Activated CD8-positive, alpha-beta memory T cell treated with anti-CD3 and anti-CD28 coated beads, Interleukin-2, amount 10 ng/mL, durations not matched to agents 7 days and 5 days (primary cell): ENCODE measurements around the gene OSTM1. TPM values are rescaled to one million over a fixed set of nuclear protein-coding genes. Genes with fewer than 3 reads are reported as not detected.
A peak's percentile ranks its signal among the peaks of the same experiment; 100 is the strongest.

Experiments
- ATAC-seq: fragments of 150-1000 bp; cut with Tn5 transposase; one replicate; pipeline ENCODE4 v1.10.0; 2021; ENCODE audit warnings: moderate library complexity
- CTCF ChIA-PET: fragments of 350-600 bp; sonication (Branson Sonifier 250); formaldehyde crosslinking; loops from one replicate; lab custom pipeline; 2021; ENCODE audit warnings: antibody characterized with exemption; lab: Charles Lee
- DNase-seq: peaks from one replicate; pipeline ENCODE4 v3.0.0-alpha.2; 2020
- H3K27ac Mint-ChIP-seq: one replicate; pipeline ENCODE4 v1.8.0; 2021; ENCODE audit warnings: mild to moderate bottlenecking, mixed read lengths
- H3K27me3 Mint-ChIP-seq: one replicate; pipeline ENCODE4 v1.8.0; 2021; ENCODE audit warnings: mixed read lengths
- H3K36me3 Mint-ChIP-seq: one replicate; pipeline ENCODE4 v1.8.0; 2021; ENCODE audit warnings: mild to moderate bottlenecking, mixed read lengths
- H3K4me1 Mint-ChIP-seq: one replicate; pipeline ENCODE4 v1.8.0; 2021; ENCODE audit warnings: mixed read lengths
- H3K4me3 Mint-ChIP-seq: one replicate; pipeline ENCODE4 v1.8.0; 2021; ENCODE audit warnings: mild to moderate bottlenecking, moderate library complexity, mixed read lengths
- H3K9me3 Mint-ChIP-seq: one replicate; pipeline ENCODE4 v1.8.0; 2022; ENCODE audit warnings: low read depth, mixed read lengths
- total RNA-seq, 2 experiments: library from RNA; stranded (reverse); gene quantifications; one replicate each; pipeline ENCODE4 v1.2.3, GENCODE V29; 2021

Gene OSTM1
- total RNA-seq, 2 experiments from 2014 or later: 22.2 to 30.5 TPM

DNA sequence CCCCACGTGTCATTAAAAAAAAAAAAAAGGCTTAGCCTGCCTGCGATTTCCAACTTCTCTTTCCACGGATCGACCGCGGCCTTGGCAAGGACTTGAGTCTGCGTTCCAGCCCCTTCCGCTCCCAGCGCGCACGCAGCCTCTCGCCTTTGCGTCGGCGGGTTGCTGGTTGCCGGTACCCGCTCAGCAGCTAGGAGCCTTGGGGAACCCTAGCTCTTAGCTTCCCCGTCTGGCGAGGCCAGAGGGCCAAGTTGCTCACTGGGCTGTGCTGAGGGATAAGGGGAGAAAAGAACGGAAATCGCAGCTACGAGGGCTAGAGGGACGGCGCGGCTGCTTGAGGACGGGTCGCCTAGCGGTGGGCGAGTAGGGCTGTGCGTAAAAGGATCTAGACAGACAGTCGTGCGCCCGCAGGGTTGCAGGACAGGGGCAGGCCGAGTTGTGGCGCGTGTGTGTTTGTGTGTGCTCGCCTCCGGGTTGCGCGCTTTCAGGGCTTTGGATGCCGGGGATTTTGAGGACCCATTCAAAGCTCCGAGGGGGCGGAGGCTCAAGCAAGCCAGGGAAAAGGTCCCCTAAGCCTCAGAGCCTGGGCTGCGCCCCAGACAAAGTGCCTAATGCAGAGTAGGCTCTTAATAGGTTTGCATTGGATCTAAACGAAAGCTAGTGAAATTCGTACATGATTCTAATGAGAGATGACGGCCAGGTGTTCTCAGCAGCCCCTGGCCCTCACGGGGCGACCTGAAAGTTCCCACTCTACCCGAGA lies 40.5 kb upstream of the OSTM1 start:
- CTCF ChIA-PET: interaction anchor here (0.6 to 1.8 kb wide), 7 partner anchors 44 to 414 kb away, joined by 3 to 9 read pairs (median 3); no protein-coding TSS in a partner anchor
- no peak for DNase-seq
- H3K4me1 Mint-ChIP-seq: peaks cover 49% of the 10 kb centered on the region
- H3K4me3 Mint-ChIP-seq: peak overlapping the region; percentile 72
- peak overlapping the region; percentile 59 for H3K27ac Mint-ChIP-seq
- H3K27me3 Mint-ChIP-seq: peaks cover 85% of the 10 kb centered on the region
- no peak for ATAC-seq
- H3K9me3 Mint-ChIP-seq: no peaks in the 10 kb centered on the region
- peaks cover 2% of the 10 kb centered on the region for H3K36me3 Mint-ChIP-seq

DNA sequence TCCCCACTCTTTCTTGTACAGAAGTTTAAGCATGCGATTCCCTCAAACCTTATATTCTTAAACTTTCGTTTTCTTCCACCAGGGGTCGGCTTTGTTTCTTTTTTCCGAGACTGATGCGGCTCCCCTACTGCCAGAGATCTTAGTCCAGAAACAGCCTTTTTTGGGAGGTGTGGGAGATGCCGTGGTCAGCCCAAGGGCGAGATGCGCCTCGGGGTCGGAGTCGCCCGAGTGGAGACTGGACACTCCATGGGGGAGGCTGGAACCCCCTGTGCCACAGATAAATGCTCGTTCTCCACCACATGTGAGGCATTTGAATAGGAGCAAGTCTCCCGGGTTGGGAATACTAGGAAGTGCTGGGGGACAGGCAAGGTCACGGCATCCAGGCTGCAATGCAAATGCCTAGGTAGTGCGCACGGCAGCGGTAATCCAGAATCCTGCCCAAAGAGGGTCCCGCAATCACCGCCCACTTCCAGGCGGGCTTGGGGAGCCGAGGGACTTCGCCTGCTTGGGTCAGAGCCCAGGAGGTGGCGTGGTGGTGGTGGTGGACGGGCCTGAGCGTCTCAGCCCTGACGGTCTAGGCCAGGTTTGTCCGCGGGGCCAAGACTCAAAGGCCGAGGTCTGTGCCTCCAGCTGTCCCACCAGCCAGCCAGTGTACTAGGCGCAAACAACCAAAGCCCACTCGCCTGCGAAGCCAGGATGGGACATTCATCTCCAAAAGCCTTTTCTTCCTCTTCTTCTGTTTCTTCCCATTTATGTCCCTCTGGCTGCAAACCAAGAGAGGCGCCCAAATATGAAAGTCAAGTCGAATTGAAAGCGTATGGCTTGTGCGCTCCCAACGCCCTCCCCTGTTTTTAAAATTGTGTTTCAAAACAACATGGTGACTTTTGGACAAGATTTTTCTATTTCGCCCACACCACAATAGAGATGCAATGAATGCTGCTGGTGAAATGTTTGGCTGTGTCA lies 39.3 kb upstream of the OSTM1 start:
- no peak for ATAC-seq
- Mint-ChIP-seq H3K9me3 (no peaks in the 10 kb centered on the region), H3K27ac (no peak overlapping the region), H3K4me1 (peaks cover 43% of the 10 kb centered on the region), H3K4me3 (peak overlapping the region; percentile 52), H3K27me3 (peaks cover 83% of the 10 kb centered on the region), H3K36me3 (peaks cover 2% of the 10 kb centered on the region)
- CTCF ChIA-PET: interaction anchor here (1.0 to 3.0 kb wide), 10 partner anchors 15 to 1926 kb away, joined by 3 to 12 read pairs (median 3); no protein-coding TSS in a partner anchor
- no peak for DNase-seq

DNA sequence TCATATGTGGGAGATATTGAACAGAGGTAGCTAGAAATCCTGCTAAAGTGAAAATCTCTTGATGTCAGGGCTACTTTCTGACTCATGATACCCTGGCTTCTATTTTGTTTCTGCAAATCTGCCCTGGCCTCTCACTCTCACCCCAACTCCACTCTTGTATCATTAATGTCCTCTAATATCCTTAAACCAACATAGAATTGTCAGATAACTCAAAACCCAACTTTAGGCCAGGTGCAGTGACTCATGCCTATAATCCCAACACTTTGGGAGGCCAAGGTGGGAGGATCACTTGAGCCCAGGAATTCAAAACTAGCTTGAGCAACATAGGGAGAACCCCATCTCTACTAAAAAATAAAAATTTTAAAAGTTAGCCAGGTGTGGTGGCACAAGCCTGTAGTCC lies 33.8 kb upstream of the OSTM1 start:
- H3K4me1 Mint-ChIP-seq: peaks cover 5% of the 10 kb centered on the region
- CTCF ChIA-PET: interaction anchor here (0.6 kb wide), 1 partner anchor 818 kb away, joined by 3 read pairs; no protein-coding TSS in a partner anchor
- no peak for DNase-seq

DNA sequence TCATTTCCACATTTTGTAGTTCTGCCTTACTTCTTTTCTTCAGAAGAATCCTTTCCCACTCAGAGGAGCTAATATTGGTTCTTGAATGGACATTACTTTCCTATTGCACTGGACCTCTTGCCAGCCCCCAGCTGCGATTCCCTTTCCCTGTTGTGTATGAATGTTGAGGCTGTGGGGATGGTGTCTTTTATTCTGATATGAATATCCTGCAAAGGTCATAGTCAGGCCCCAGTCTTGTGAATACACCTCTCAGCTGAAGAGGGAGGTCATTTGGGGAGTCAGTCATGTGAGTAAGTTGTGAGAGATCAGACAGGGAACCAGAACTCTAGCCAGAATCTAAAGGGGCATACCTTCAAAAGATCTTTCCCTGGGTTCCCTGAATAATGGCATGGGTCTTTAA lies 32.6 kb upstream of the OSTM1 start:
- Mint-ChIP-seq H3K36me3 (no peaks in the 10 kb centered on the region), H3K4me1 (no peaks in the 10 kb centered on the region), H3K27ac (no peak overlapping the region), H3K27me3 (peaks cover 31% of the 10 kb centered on the region), H3K4me3 (no peak overlapping the region), H3K9me3 (no peaks in the 10 kb centered on the region)
- DNase-seq: no peak
- CTCF ChIA-PET: no interaction called here
- no peak for ATAC-seq

More for the DNA sequence above, 33.8 kb upstream of the OSTM1 start:
- no peak for ATAC-seq
- Mint-ChIP-seq H3K27me3 (peaks cover 41% of the 10 kb centered on the region), H3K4me3 (no peak overlapping the region), H3K9me3 (no peaks in the 10 kb centered on the region), H3K36me3 (no peaks in the 10 kb centered on the region), H3K27ac (no peak overlapping the region)

DNA sequence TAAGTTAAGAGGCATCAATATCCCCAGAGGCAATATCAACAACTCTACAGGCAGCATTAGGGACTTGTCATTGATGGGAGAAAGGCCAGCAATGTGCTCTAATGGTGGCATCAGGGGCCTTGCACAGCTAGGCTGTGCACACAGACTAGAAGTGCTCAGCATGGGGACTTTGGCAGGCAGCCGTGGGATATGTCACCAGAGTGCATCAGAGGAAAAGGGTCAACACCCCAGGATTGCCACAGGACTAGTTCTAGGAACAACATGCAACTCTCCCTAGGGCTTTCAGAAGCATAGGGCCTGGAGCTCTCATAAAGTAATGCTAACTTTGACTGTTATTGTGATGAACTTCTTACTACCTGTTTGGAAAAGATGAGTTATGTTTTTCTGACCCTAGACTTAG lies 32.2 kb upstream of the OSTM1 start:
- H3K9me3 Mint-ChIP-seq: no peaks in the 10 kb centered on the region
- CTCF ChIA-PET: no interaction called here
- DNase-seq (no peak), ATAC-seq (no peak)
- no peaks in the 10 kb centered on the region for H3K36me3 Mint-ChIP-seq
- H3K4me1 Mint-ChIP-seq: no peaks in the 10 kb centered on the region
- H3K4me3 Mint-ChIP-seq: no peak overlapping the region
- peaks cover 28% of the 10 kb centered on the region for H3K27me3 Mint-ChIP-seq
- H3K27ac Mint-ChIP-seq: no peak overlapping the region

DNA sequence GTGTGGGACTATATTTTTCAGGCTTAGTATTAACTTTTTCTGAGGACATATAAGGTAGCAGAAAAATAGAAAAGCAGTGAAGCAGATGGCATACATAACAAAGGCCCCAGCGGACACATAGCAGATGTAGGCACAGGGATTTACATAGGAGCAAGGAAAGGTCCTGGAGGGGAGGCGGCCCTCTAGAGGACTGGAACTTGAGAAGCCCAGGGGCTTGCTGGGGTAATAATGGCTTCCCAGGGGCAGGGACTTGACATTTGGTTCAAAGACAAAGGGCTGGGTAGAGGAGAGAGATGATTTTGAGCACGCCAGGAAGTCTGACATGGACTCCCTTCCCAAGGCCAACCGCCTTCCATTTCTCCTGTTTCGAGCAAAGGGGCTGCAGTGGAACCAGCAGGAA lies 31.7 kb upstream of the OSTM1 start:
- Mint-ChIP-seq H3K4me1 (no peaks in the 10 kb centered on the region), H3K9me3 (no peaks in the 10 kb centered on the region), H3K4me3 (no peak overlapping the region), H3K27ac (no peak overlapping the region), H3K27me3 (peaks cover 26% of the 10 kb centered on the region), H3K36me3 (no peaks in the 10 kb centered on the region)
- CTCF ChIA-PET: no interaction called here
- no peak for DNase-seq
- no peak for ATAC-seq

DNA sequence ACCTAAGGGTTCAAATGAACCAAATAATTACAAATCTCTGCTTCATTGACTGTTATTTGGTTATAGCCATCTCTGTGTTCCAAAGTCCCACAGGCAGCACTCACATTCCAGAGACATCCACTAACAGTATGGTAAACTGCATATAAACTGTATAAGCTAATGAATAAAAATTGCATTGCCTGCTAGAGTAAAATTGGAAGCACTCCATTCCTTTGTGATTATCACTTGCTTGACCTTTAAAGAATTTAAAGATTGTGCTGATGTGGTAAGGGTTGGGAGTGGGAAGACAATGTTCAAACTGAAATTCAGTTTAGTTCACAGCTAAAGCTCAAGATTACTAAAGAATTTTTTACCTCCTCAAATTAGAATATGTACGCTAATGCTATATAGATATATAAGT lies 31.0 kb upstream of the OSTM1 start:
- Mint-ChIP-seq H3K27me3 (peaks cover 23% of the 10 kb centered on the region), H3K4me1 (no peaks in the 10 kb centered on the region), H3K36me3 (no peaks in the 10 kb centered on the region), H3K9me3 (no peaks in the 10 kb centered on the region), H3K27ac (no peak overlapping the region), H3K4me3 (no peak overlapping the region)
- ATAC-seq (no peak), DNase-seq (no peak)
- CTCF ChIA-PET: no interaction called here

DNA sequence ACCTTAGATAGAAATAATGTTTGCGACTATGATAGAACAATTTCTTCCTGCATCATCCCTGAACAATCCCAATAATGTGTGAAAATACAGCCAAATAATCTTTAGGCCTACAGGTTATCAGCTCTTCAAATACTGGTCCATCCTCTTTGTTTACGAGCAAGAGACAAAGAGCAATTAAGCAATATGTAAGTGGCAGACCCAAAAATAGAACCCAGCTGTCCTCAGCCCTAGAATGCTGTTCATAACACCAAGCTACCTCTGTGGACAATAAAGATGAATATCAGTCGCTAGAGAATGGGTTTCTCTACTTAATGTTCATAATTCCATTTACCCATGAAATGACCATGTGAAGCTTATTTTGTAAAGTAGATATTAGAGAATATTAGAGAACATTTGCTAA lies 28.4 kb upstream of the OSTM1 start:
- Mint-ChIP-seq H3K27me3 (peaks cover 18% of the 10 kb centered on the region), H3K27ac (no peak overlapping the region), H3K4me3 (no peak overlapping the region), H3K9me3 (no peaks in the 10 kb centered on the region), H3K4me1 (no peaks in the 10 kb centered on the region), H3K36me3 (no peaks in the 10 kb centered on the region)
- no peak for DNase-seq
- CTCF ChIA-PET: interaction anchor here (1.0 kb wide), 1 partner anchor 9 kb away, joined by 3 read pairs; no protein-coding TSS in a partner anchor
- no peak for ATAC-seq

DNA sequence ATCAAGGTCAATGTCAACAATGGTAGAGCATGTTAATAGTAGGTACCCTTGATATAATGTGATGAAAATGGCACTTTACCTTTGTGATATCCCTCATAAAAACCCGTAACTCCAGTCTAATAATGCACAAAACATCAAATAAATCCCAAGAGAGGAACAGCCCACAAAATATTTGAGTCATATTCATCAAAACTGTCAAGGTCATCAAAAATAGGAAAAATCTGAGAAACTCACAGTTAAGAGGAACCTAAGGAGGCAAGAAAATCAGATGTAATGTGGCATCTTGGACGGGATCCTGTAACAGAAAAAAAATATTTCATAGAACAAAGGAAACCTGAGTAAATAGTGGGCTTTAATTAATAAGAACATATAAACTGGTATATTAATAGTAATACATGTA lies 25.5 kb upstream of the OSTM1 start:
- no peaks in the 10 kb centered on the region for H3K4me1 Mint-ChIP-seq
- no peak for DNase-seq
- H3K9me3 Mint-ChIP-seq: no peaks in the 10 kb centered on the region
- H3K4me3 Mint-ChIP-seq: no peak overlapping the region
- ATAC-seq: no peak
- H3K36me3 Mint-ChIP-seq: no peaks in the 10 kb centered on the region
- H3K27ac Mint-ChIP-seq: no peak overlapping the region
- CTCF ChIA-PET: no interaction called here
- H3K27me3 Mint-ChIP-seq: peaks cover 21% of the 10 kb centered on the region

DNA sequence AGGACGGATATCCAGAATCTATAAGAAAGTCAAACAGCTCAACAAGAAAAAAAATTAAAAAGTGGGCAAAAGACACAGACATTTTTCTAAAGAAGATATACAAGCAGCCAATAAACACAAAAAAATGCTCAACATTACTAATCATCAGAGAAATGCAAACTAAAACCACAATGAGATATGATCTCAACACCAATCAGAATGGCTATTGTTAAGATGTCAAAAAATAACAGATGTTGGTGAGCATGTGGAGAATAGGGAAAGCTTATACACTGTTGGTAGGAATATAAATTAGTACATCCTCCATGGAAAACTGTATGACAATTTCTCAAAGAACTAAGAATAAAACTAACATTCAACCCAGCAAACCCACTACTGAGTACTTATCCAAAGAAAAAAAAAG lies 23.3 kb upstream of the OSTM1 start:
- CTCF ChIA-PET: no interaction called here
- Mint-ChIP-seq H3K4me1 (no peaks in the 10 kb centered on the region), H3K27ac (no peak overlapping the region), H3K9me3 (no peaks in the 10 kb centered on the region), H3K36me3 (no peaks in the 10 kb centered on the region), H3K4me3 (no peak overlapping the region), H3K27me3 (peaks cover 23% of the 10 kb centered on the region)
- no peak for ATAC-seq
- no peak for DNase-seq

DNA sequence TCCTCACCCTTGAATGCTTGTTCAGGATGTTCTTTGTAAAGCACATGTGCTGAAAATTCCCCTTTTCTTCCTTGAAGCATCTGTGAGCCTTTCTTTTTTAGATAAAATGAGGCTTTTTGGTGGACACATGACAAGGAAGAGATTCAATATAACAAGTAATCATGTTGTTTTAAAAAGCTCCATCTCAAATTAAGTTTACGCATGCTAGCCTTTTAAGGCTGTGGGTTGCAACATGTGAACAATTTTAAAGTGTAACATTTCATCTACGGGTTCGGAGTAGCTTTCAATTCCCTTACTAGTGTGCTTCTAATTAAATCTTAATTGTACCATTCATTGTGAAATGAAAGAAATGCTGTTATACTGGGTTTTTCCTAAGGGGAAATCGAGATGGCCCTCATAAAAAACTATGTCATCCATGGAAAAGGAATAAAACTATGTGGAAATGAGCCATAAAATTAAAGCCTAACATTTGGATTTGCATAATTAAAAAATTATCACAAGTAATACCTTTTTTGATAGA lies 19.3 kb upstream of the OSTM1 start:
- no peak for ATAC-seq
- CTCF ChIA-PET: interaction anchor here (1.5 kb wide), 1 partner anchor 9 kb away, joined by 3 read pairs; no protein-coding TSS in a partner anchor
- peaks cover 34% of the 10 kb centered on the region for H3K27me3 Mint-ChIP-seq
- H3K27ac Mint-ChIP-seq: no peak overlapping the region
- no peaks in the 10 kb centered on the region for H3K9me3 Mint-ChIP-seq
- DNase-seq: no peak
- H3K4me1 Mint-ChIP-seq: no peaks in the 10 kb centered on the region
- H3K36me3 Mint-ChIP-seq: no peaks in the 10 kb centered on the region
- no peak overlapping the region for H3K4me3 Mint-ChIP-seq

DNA sequence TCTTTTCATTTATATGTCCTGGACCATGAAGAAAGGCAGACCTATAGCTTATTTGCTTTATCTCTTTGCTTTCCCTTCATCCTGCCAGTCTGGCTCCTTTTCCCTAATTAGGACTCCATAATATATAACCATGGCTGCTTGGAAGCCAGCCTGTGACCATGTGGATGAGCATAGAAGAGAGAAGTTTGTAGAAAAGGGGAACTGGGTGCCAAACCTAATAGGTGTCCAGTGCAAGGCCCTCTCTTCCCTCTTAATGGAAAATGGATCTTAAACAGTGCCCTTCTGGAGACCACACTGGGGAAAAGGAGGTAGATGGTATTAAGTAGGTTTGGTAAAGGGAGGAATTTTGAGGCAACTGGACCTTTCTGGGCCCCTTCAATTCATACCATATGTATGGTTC lies 16.7 kb upstream of the OSTM1 start:
- H3K4me3 Mint-ChIP-seq: no peak overlapping the region
- H3K9me3 Mint-ChIP-seq: no peaks in the 10 kb centered on the region
- ATAC-seq (no peak), DNase-seq (no peak)
- no peaks in the 10 kb centered on the region for H3K36me3 Mint-ChIP-seq
- H3K27me3 Mint-ChIP-seq: peaks cover 39% of the 10 kb centered on the region
- no peak overlapping the region for H3K27ac Mint-ChIP-seq
- no peaks in the 10 kb centered on the region for H3K4me1 Mint-ChIP-seq
- CTCF ChIA-PET: no interaction called here

DNA sequence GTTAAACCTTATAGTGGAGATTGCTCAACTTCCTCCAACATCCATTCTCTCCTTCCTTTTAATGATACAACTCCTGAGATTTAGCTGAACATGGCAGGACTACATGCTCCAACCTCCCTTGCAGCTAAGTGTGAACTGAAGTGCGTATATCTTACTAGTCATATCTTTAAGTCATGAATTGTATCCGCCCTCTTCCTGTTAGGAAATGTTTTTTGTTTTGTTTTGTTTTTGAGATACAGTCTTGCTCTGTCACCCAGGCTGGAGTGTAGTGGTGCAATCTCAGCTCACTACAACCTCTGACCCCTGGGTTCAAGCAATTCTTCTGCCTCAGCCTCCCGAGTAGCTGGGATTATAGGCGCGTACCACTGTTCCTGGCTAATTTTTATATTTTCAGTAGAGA lies 8.8 kb upstream of the OSTM1 start:
- H3K27me3 Mint-ChIP-seq: peaks cover 38% of the 10 kb centered on the region
- CTCF ChIA-PET: interaction anchor here (0.6 kb wide), 1 partner anchor 799 kb away, joined by 3 read pairs; no protein-coding TSS in a partner anchor
- H3K4me1 Mint-ChIP-seq: no peaks in the 10 kb centered on the region
- no peaks in the 10 kb centered on the region for H3K9me3 Mint-ChIP-seq
- H3K4me3 Mint-ChIP-seq: no peak overlapping the region
- ATAC-seq (no peak), DNase-seq (no peak)
- H3K36me3 Mint-ChIP-seq: no peaks in the 10 kb centered on the region
- no peak overlapping the region for H3K27ac Mint-ChIP-seq
